B cell (primary cell): ENCODE data around the gene EPB41L2. TPM values are rescaled to one million over a fixed set of nuclear protein-coding genes. Genes with fewer than 3 reads are reported as not detected.

Source experiments
- ATAC-seq: fragments of 200-7000 bp; cut with Tn5 transposase; one replicate; pipeline ENCODE4 v1.10.0; 2021; ENCODE audit warnings: low read depth, mild to moderate bottlenecking, moderate number of reproducible peaks, moderate library complexity
- CTCF ChIA-PET: fragments of 350-600 bp; sonication (Branson Sonifier 250); formaldehyde crosslinking; loops from one replicate; lab custom pipeline; 2021; ENCODE audit warnings: antibody characterized with exemption, inconsistent platforms; lab: Charles Lee
- POLR2A ChIA-PET: fragments of 350-600 bp; sonication (Branson Sonifier 250); formaldehyde crosslinking; loops from one replicate; lab custom pipeline; 2021; ENCODE audit warnings: antibody characterized with exemption; lab: Charles Lee
- DNase-seq: peaks from one replicate; pipeline ENCODE4 v3.0.0; 2013
- H2AFZ ChIP-seq: 2 replicates; pipeline ENCODE4 v1.6.1; 2012; ENCODE audit warnings: mild to moderate bottlenecking, low read depth, low read length; ENCODE audit not compliant: insufficient read depth, poor library complexity, severe bottlenecking
- H3K27ac ChIP-seq, 2 donors: 1 replicate in 1 of 2; 2 replicates in 1 of 2; pipeline ENCODE4 v1.5.1; 2012 to 2013; ENCODE audit warnings: low read length in 2 of 2, mild to moderate bottlenecking in 2 of 2, moderate library complexity in 1 of 2
- H3K27me3 ChIP-seq, 4 experiments: fragments of 200-600 bp in 1 of 4; sonication (generic) in 1 of 4; replicated peaks in 1 of 4; 1 replicate in 2 of 4; 2 replicates in 2 of 4; pipeline versions ENCODE4 v1.6.1 to v1.7.0; 2013 to 2016; ENCODE audit warnings: low read length in 3 of 4, mild to moderate bottlenecking in 2 of 4, mixed read lengths in 1 of 4, moderate library complexity in 1 of 4; ENCODE audit not compliant: insufficient read depth in 4 of 4, control insufficient read depth in 3 of 4; ENCODE audit errors: control extremely low read depth in 1 of 4
- H3K36me3 ChIP-seq, 2 experiments: replicated peaks in 1 of 2; 1 replicate in 1 of 2; 2 replicates in 1 of 2; pipeline versions ENCODE4 v1.6.1 to v1.7.1; 2013; ENCODE audit warnings: low read length in 1 of 2; ENCODE audit not compliant: insufficient read depth in 2 of 2, control insufficient read depth in 1 of 2; ENCODE audit errors: control extremely low read depth in 1 of 2, extremely low read depth in 1 of 2
- H3K4me1 ChIP-seq, 2 donors: fragments of 200-600 bp in 1 of 2; sonication (generic) in 1 of 2; 1 replicate in 1 of 2; 2 replicates in 1 of 2; pipeline versions ENCODE4 v1.5.1 to v1.6.1; 2013 to 2017; ENCODE audit warnings: low read length in 2 of 2; ENCODE audit not compliant: control insufficient read depth in 2 of 2, insufficient read depth in 2 of 2
- H3K4me2 ChIP-seq: replicated peaks from 2 replicates; pipeline ENCODE3; 2012; ENCODE audit warnings: mild to moderate bottlenecking, low read depth, low read length; ENCODE audit not compliant: poor library complexity, severe bottlenecking
- H3K4me3 ChIP-seq, 5 experiments: fragments of 200-600 bp in 1 of 5; sonication (generic) in 1 of 5; 1 replicate in 3 of 5; 2 replicates in 2 of 5; pipeline versions ENCODE4 v1.5.1 to v1.7.0; 2011 to 2016; ENCODE audit warnings: low read length in 4 of 5, mild to moderate bottlenecking in 4 of 5, low read depth in 2 of 5, control low read depth in 1 of 5, moderate library complexity in 1 of 5; ENCODE audit not compliant: insufficient read depth in 1 of 5; ENCODE audit errors: control extremely low read depth in 1 of 5, extremely low read depth in 1 of 5
- H3K79me2 ChIP-seq: fragments of 200-600 bp; sonication (generic); one replicate; pipeline ENCODE4 v1.6.0; 2016; ENCODE audit warnings: low read length; ENCODE audit not compliant: control insufficient read depth, insufficient read depth
- H3K9ac ChIP-seq: fragments of 200-600 bp; sonication (generic); 2 replicates; pipeline ENCODE4 v1.6.1; 2017; ENCODE audit warnings: mild to moderate bottlenecking, low read length, moderate library complexity
- H3K9me3 ChIP-seq, 3 donors: one replicate each; pipeline versions ENCODE4 v1.6.1 to v1.7.1; 2013; ENCODE audit warnings: low read length in 2 of 3; ENCODE audit not compliant: control insufficient read depth in 2 of 3, insufficient read depth in 1 of 3; ENCODE audit errors: control extremely low read depth in 1 of 3
- H4K20me1 ChIP-seq: 2 replicates; pipeline ENCODE4 v1.6.0; 2012; ENCODE audit warnings: mild to moderate bottlenecking, low read length; ENCODE audit not compliant: insufficient read depth, control insufficient read depth, poor library complexity, severe bottlenecking
- H3K27ac Mint-ChIP-seq: one replicate; pipeline ENCODE4 v1.8.0; 2021; ENCODE audit warnings: mixed read lengths
- H3K27me3 Mint-ChIP-seq: one replicate; pipeline ENCODE4 v1.8.0; 2021; ENCODE audit warnings: mixed read lengths
- H3K4me1 Mint-ChIP-seq: one replicate; pipeline ENCODE4 v1.8.0; 2021; ENCODE audit warnings: mixed read lengths
- H3K4me3 Mint-ChIP-seq: one replicate; pipeline ENCODE4 v1.8.0; 2021; ENCODE audit warnings: mixed read lengths
- H3K9me3 Mint-ChIP-seq: one replicate; pipeline ENCODE4 v1.8.0; 2022; ENCODE audit warnings: mixed read lengths; ENCODE audit not compliant: insufficient read depth
- CTCF ChIP-seq: fragments of 200-600 bp; IDR thresholded peaks from one replicate; pipeline ENCODE4 v1.8.0; 2022; ENCODE audit warnings: antibody characterized with exemption, mild to moderate bottlenecking
- EZH2 ChIP-seq: IDR thresholded peaks from 2 replicates; pipeline ENCODE4 v1.6.1; 2012; ENCODE audit warnings: borderline replicate concordance, low read depth, mild to moderate bottlenecking, moderate library complexity, low read length; ENCODE audit not compliant: insufficient read depth, poor library complexity, severe bottlenecking
- WGBS: methylation state at CpG from one replicate; pipeline ENCODE4 v1.1.5; 2013; ENCODE audit warnings: missing lambda C conversion rate; ENCODE audit not compliant: insufficient coverage; 5-methylcytosine and 5-hydroxymethylcytosine counted together
- intact Hi-C: fragments of 100-400 bp; cut with micrococcal nuclease; formaldehyde crosslinking; loops from one replicate; pipeline ENCODE4 v1.10.0; 2022
- polyA plus RNA-seq: library from polyadenylated mRNA; depleted of rRNA; stranded (reverse); fragments of >200 nt; gene quantifications from 2 replicates; pipeline ENCODE4 v1.2.3, GENCODE V29; 2012
- total RNA-seq, 2 donors: library from RNA; stranded (reverse); fragments of 120-200 nt in 1 of 2; gene quantifications; 1 replicate in 1 of 2; 2 replicates in 1 of 2; pipeline versions ENCODE4 v1.2.3 to v1.2.4, GENCODE V29; 2013 to 2022

Gene EPB41L2
- total and polyA plus RNA-seq, 2 donors (not counting 1 experiment from before 2014, with no cell fraction given) = 17.8 to 61.0 TPM

DNA sequence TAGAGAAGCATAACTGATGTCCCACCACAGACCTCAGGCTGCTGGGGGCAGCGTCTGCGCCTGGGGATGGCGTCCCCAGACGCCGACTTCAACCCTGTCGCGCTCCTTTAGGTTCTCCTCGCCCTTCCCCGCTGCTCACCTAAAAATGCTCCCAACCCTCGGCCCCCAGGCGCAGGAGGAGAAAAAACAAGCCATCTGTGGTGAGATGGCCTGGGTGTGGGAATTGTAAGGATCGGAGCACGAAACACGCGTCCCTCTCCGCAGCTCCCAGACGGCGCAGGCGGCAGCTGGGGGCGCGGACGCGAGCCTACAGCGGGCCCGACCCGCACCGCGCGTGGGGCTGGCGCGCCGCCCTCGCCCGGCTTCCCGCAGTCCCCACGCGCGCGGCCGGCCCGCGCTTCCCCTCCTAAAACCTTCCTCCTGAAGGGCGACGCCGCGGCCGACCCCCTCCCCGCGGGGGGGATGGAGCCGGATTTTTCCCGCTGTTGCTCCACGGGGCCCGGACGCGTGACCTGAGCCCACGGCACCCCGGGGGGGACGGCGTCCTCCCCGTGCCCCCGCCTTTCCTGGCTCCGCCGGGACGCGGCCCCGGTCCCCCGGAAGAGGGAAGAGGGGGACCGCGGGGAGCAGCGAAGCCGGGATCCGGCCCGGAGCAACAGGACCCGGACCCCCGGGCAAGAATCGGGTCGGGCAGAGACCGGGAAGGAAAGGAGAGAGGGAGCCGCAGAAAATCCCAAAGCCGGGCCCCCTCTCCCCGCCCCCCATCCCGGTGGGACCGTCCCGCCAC is 611 bp downstream of the EPB41L2 start:
- H3K27me3 Mint-ChIP-seq = no peaks in the 10 kb centered on the region
- peak overlapping the region; percentile 81 for H3K27ac Mint-ChIP-seq
- H3K27me3 ChIP-seq = no peaks in the 10 kb centered on the region
- H2AFZ ChIP-seq = peak overlapping the region; percentile 80
- ATAC-seq (peak; percentile 19), DNase-seq (peak; percentile 59)
- peak overlapping the region; percentile 73 to 94 (median 90) for H3K4me3 ChIP-seq
- H3K4me1 Mint-ChIP-seq = peaks cover 33% of the 10 kb centered on the region
- H3K9me3 ChIP-seq = no peaks in the 10 kb centered on the region
- peaks cover 27 to 32% of the 10 kb centered on the region in 2 donors for H3K4me1 ChIP-seq
- POLR2A ChIA-PET = interaction anchor here (0.7 kb wide), 2 partner anchors 133 to 1423 kb away, joined by 3 to 5 read pairs; no protein-coding TSS in a partner anchor
- intact Hi-C loops = loop anchor here (1.0 to 10.0 kb wide), 6 partner anchors 46 to 1452 kb away; partner anchors contain the start of genes MED23 and STX7
- TF ChIP-seq EZH2 = no peak
- TF ChIP-seq CTCF = no peak
- peak overlapping the region; percentile 92 for H3K4me3 Mint-ChIP-seq
- peaks cover 2% of the 10 kb centered on the region for H3K9me3 Mint-ChIP-seq
- H3K9ac ChIP-seq = peak overlapping the region; percentile 84
- CTCF ChIA-PET = interaction anchor here (1.0 to 2.4 kb wide), 4 partner anchors 43 to 177 kb away, joined by 4 to 10 read pairs (median 7); no protein-coding TSS in a partner anchor
- peak overlapping the region; percentile 57 to 72 for H3K27ac ChIP-seq
- peaks cover 30% of the 10 kb centered on the region for H3K79me2 ChIP-seq
- H3K4me2 ChIP-seq = peak overlapping the region; percentile 78
- WGBS = under 1% methylated on average over 75 of the region's 84 CpGs
- H4K20me1 ChIP-seq = no peaks in the 10 kb centered on the region
- no peaks in the 10 kb centered on the region for H3K36me3 ChIP-seq
